ENCODE data around the gene PSMD10. TPM values are rescaled to one million over a fixed set of nuclear protein-coding genes. Genes with fewer than 3 reads are reported as not detected.

PSMD10 gene
- total and polyA plus RNA-seq, 2 of the 8 experiments (the other 6 are each of a cell fraction or from before 2014, with no cell fraction given): 49.9 to 79.9 TPM

DNA sequence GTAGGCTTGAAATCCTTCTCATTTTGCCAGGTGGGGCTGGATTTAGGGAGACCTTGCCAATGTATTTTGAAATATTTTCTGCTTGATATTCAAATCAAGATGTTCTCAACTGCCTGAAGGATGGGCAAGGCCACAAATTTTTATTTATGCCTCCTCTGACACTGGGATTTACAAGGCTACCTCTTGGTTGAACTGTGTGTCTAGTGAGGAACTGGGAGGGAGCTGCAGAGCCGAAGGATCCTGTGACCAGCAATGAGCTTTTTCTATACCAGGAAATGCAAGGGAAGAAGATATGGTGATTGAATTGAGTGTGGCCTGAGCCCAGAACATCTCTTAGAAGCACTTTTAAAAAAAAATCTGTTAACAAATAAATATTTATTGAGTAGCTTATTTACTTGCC lies 31.5 kb downstream of the PSMD10 start:
- Histone ChIP-seq H4K5ac (ENCODE audit: insufficient read length, low read depth, low read length) (no peak overlapping the region), H2BK15ac (ENCODE audit: low read length) (no peak overlapping the region), H3K23me2 (ENCODE audit: low read depth, low read length) (no peaks in the 10 kb centered on the region), H3K27me3 (replicated peaks in 1 of 4; ENCODE audit: control insufficient read depth in 3 of 4, extremely low read depth in 1 of 4, insufficient read depth in 3 of 4, low read length in 3 of 4) (no peaks in the 10 kb centered on the region), H4K8ac (ENCODE audit: extremely low read depth, insufficient read depth, low read length) (no peak overlapping the region), H4K91ac (replicated peaks; ENCODE audit: insufficient read length, low read length) (no peak overlapping the region), H4K20me1 (replicated peaks in 1 of 2; ENCODE audit: control insufficient read depth in 1 of 2, insufficient read depth in 2 of 2, low read length in 2 of 2) (no peaks in the 10 kb centered on the region), H3K56ac (replicated peaks; ENCODE audit: insufficient read length, low read depth, low read length) (no peak overlapping the region), H2BK5ac (ENCODE audit: low read depth, low read length) (no peak overlapping the region), H3K9me3 (ENCODE audit: insufficient read depth in 2 of 2, low read depth in 1 of 2, low read length in 1 of 2) (no peaks in the 10 kb centered on the region), H3K4me2 (ENCODE audit: insufficient read depth in 1 of 2, low read depth in 2 of 2, low read length in 2 of 2) (no peak overlapping the region), H3K79me1 (ENCODE audit: low read depth, low read length) (no peaks in the 10 kb centered on the region), H3K36me3 (ENCODE audit: control insufficient read depth in 2 of 4, insufficient read depth in 4 of 4, low read length in 3 of 4) (no peaks in the 10 kb centered on the region), H3K18ac (ENCODE audit: extremely low read depth, low read length) (no peak overlapping the region), H3K23ac (ENCODE audit: insufficient read length) (no peak overlapping the region), H3K79me2 (ENCODE audit: control insufficient read depth in 1 of 2, insufficient read depth in 2 of 2, low read length in 2 of 2) (no peaks in the 10 kb centered on the region), H3K9ac (replicated peaks in 1 of 4; ENCODE audit: extremely low read depth in 1 of 4, low read depth in 3 of 4, low read length in 3 of 4) (no peak overlapping the region), H2BK20ac (ENCODE audit: low read length) (no peak overlapping the region), H3K4me3 (ENCODE audit: extremely low read depth in 1 of 4, insufficient read depth in 2 of 4, low read depth in 3 of 4, low read length in 4 of 4) (no peak overlapping the region), H3K4ac (replicated peaks; ENCODE audit: insufficient read length, low read depth, low read length) (no peak overlapping the region), H2BK120ac (replicated peaks; ENCODE audit: low read depth, low read length) (no peak overlapping the region), H2AFZ (ENCODE audit: low read length) (no peak overlapping the region), H3K14ac (ENCODE audit: insufficient read length) (no peak overlapping the region), H3K4me1 (replicated peaks in 1 of 4; ENCODE audit: control insufficient read depth in 3 of 4, insufficient read depth in 4 of 4, low read length in 3 of 4) (no peaks in the 10 kb centered on the region), H2AK5ac (ENCODE audit: low read depth, low read length) (no peak overlapping the region), H3K27ac (ENCODE audit: low read depth, low read length) (no peak overlapping the region), H2BK12ac (ENCODE audit: low read depth, low read length) (no peak overlapping the region)
- DNase-seq (ENCODE audit: low read depth in 1 of 2, low spot score in 2 of 2) (no peak), FAIRE-seq (no peak)
- CTCF ChIA-PET (ENCODE audit: partially characterized antibody): interaction anchor here (0.8 to 2.1 kb wide), 2 partner anchors 25 to 39 kb away, joined by 3 to 9 read pairs; no protein-coding TSS in a partner anchor
- 92% methylated on average over 1 of the region's 1 CpG; no CpG with 5 or more reads in 1 of the 2 experiments for WGBS, 2 experiments (ENCODE audit: extremely low coverage in 1 of 2, insufficient coverage in 1 of 2, insufficient read length in 1 of 2, insufficient replicate concordance in 2 of 2, low coverage in 1 of 2, low lambda C conversion rate in 2 of 2, missing lambda C conversion rate in 1 of 2)
- POLR2A ChIA-PET (ENCODE audit: partially characterized antibody): interaction anchor here (1.1 kb wide), 1 partner anchor 431 kb away, joined by 3 read pairs; the partner anchor contains the start of gene PRPS1
- TF ChIP-seq BACH1 (IDR thresholded peaks at IDR 0.05; ENCODE audit: low read length): no peak
- TF ChIP-seq, protein P1, sequence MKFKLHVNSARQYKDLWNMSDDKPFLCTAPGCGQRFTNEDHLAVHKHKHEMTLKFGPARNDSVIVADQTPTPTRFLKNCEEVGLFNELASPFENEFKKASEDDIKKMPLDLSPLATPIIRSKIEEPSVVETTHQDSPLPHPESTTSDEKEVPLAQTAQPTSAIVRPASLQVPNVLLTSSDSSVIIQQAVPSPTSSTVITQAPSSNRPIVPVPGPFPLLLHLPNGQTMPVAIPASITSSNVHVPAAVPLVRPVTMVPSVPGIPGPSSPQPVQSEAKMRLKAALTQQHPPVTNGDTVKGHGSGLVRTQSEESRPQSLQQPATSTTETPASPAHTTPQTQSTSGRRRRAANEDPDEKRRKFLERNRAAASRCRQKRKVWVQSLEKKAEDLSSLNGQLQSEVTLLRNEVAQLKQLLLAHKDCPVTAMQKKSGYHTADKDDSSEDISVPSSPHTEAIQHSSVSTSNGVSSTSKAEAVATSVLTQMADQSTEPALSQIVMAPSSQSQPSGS (IDR thresholded peaks at IDR 0.05; ENCODE audit: low read length): no peak
- no peak for TF ChIP-seq CEBPB (IDR thresholded peaks at IDR 0.05; ENCODE audit: low read depth, low read length)
- TF ChIP-seq HDAC6 (IDR thresholded peaks at IDR 0.05; ENCODE audit: low read depth, low read length): no peak
- no peak for TF ChIP-seq GTF2F1 (IDR thresholded peaks at IDR 0.05; ENCODE audit: borderline replicate concordance, low read depth, low read length)
- no peak for TF ChIP-seq POLR2A (IDR thresholded peaks at IDR 0.05; ENCODE audit: control extremely low read depth in 1 of 2, low read depth in 2 of 2, low read length in 2 of 2)
- TF ChIP-seq SIN3A (conservative IDR thresholded peaks at IDR 0.05 in 1 of 2, IDR thresholded peaks at IDR 0.05 in 1 of 2; ENCODE audit: low read depth in 1 of 2, low read length in 2 of 2): no peak
- no peak for TF ChIP-seq RAD21 (IDR thresholded peaks at IDR 0.05 in 1 of 2, conservative IDR thresholded peaks at IDR 0.05 in 1 of 2; ENCODE audit: low read depth in 2 of 2, low read length in 2 of 2)
- no peak for TF ChIP-seq CBX5 (IDR thresholded peaks at IDR 0.05; ENCODE audit: low read depth, low read length)
- TF ChIP-seq KDM4A (IDR thresholded peaks at IDR 0.05; ENCODE audit: low read depth, low read length, severe bottlenecking): no peak
- TF ChIP-seq KDM1A (IDR thresholded peaks at IDR 0.05; ENCODE audit: borderline replicate concordance, low read length): no peak
- TF ChIP-seq TAF1 (IDR thresholded peaks at IDR 0.05; ENCODE audit: low read depth, low read length): no peak
- no peak for TF ChIP-seq ZNF274 (IDR thresholded peaks at IDR 0.05; ENCODE audit: borderline replicate concordance, extremely low read depth, low read length)
